Smooth muscle cell (in vitro differentiated cells): ENCODE measurements around the gene GTF2B. TPM values are rescaled to one million over a fixed set of nuclear protein-coding genes. Genes with fewer than 3 reads are reported as not detected.
"Not testable (repeated sequence)": the region's sequence is repeated elsewhere in the genome, so short reads cannot be mapped to it uniquely, and the experiment has no call there.

Source experiments
- DNase-seq: peaks from one replicate; lab custom pipeline; 2025; ENCODE audit not compliant: unreplicated experiment; lab: John Stamatoyannopoulos, UW
- H2AFZ ChIP-seq: fragments of 200-600 bp; sonication (generic); 2 replicates; pipeline ENCODE4 v1.6.0; 2016; ENCODE audit warnings: antibody characterized with exemption, low read depth, mild to moderate bottlenecking
- H3F3A ChIP-seq: fragments of 200-600 bp; sonication (generic); 2 replicates; pipeline ENCODE4 v1.6.0; 2017; ENCODE audit warnings: antibody characterized with exemption, low read depth
- H3K27ac ChIP-seq: fragments of 200-600 bp; sonication (generic); 2 replicates; pipeline ENCODE4 v1.5.1; 2016; ENCODE audit warnings: low read depth, mild to moderate bottlenecking
- H3K27me3 ChIP-seq: fragments of 200-600 bp; sonication (generic); 2 replicates; pipeline ENCODE4 v1.6.1; 2016; ENCODE audit warnings: low read depth, mild to moderate bottlenecking
- H3K36me3 ChIP-seq: fragments of 200-600 bp; sonication (generic); 2 replicates; pipeline ENCODE4 v1.5.1; 2016; ENCODE audit warnings: low read depth
- H3K4me1 ChIP-seq: fragments of 200-600 bp; sonication (generic); 2 replicates; pipeline ENCODE4 v1.5.1; 2016; ENCODE audit warnings: low read depth
- H3K4me2 ChIP-seq: fragments of 200-600 bp; sonication (generic); 2 replicates; pipeline ENCODE4 v1.6.0; 2016; ENCODE audit warnings: mild to moderate bottlenecking
- H3K4me3 ChIP-seq: fragments of 200-600 bp; sonication (generic); 2 replicates; pipeline ENCODE4 v1.5.1; 2016; ENCODE audit warnings: mild to moderate bottlenecking
- H3K79me2 ChIP-seq: fragments of 200-600 bp; sonication (generic); 2 replicates; pipeline ENCODE4 v1.6.0; 2016; ENCODE audit warnings: low read depth, mild to moderate bottlenecking
- H3K9ac ChIP-seq: fragments of 200-600 bp; sonication (generic); 2 replicates; pipeline ENCODE4 v1.6.0; 2016; ENCODE audit warnings: low read depth
- H3K9me3 ChIP-seq: fragments of 200-600 bp; sonication (generic); replicated peaks from 2 replicates; pipeline ENCODE4 v1.5.1; 2016; ENCODE audit warnings: low read depth
- H4K20me1 ChIP-seq: fragments of 200-600 bp; sonication (generic); 2 replicates; pipeline ENCODE4 v1.6.0; 2016; ENCODE audit warnings: low read depth
- WGBS: methylation state at CpG from one replicate; pipeline ENCODE4 v1.1.7; 2016; ENCODE audit warnings: low lambda C conversion rate; 5-methylcytosine and 5-hydroxymethylcytosine counted together
- polyA plus RNA-seq: library from polyadenylated mRNA; unstranded; fragments of >200 nt; fragmentation: Nextera tagmentation; extraction: Ambion mirVana; gene quantifications from 2 replicates; pipeline ENCODE4 v1.2.1, GENCODE V29; 2016
- total RNA-seq: library from RNA; depleted of rRNA; stranded (reverse); fragments of >200 nt; gene quantifications from 2 replicates; pipeline ENCODE4 v1.2.3, GENCODE V29; 2014
- TF ChIP-seq, protein P1 (sequence below): fragments of 200-600 bp; sonication (generic); IDR thresholded peaks from 2 replicates; pipeline ENCODE4 v1.5.1; 2017; ENCODE audit warnings: borderline replicate concordance, mild to moderate bottlenecking, antibody characterized with exemption; ENCODE audit not compliant: insufficient read depth, poor library complexity, severe bottlenecking

GTF2B gene
- total and polyA plus RNA-seq, 2 experiments from 2014 or later: 51.0 to 75.2 TPM

DNA sequence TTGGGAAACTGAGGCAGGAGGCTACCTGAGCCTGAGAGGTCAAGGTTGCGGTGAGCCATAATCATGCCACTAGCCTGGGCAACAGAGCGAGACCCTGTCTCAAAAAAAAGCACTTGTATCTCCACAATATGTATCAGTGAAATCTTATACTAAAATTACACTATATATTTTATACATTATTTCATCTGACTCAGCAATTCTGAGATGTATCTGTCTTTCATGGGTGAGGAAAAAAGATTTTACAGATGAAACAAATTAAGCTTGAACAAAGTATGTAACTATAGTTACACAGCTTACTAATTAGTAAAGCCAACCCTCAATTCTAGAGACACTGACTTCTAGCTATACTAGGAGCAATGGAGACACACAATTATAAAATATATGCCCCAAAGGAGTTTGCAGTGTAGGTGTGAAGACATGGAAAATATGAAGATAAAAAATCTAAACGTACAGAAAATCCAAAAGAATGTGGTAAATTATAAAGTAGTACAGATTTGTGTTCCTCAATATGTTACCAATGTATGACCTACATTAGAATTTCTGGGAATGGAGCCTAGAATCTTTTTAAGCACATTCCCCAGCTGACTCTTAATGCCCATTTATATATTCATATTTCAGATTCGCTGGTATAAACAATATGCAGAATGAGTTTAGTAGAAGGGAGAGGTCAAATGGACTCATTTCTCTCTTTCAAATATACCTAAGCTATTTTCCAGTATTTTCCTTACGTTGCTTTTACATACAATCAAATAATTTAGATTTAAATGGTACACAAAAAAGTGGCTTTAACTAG is 14.6 kb downstream of the GTF2B start:
- H3K79me2 ChIP-seq: peaks cover 61% of the 10 kb centered on the region
- 85% methylated on average over 5 of the region's 5 CpGs for WGBS
- H3K9me3 ChIP-seq: no peaks in the 10 kb centered on the region
- H3K27me3 ChIP-seq: no peaks in the 10 kb centered on the region
- H3F3A ChIP-seq: no peaks in the 10 kb centered on the region
- no peak for DNase-seq
- H3K4me1 ChIP-seq: no peaks in the 10 kb centered on the region
- no peak overlapping the region for H3K4me3 ChIP-seq
- H3K36me3 ChIP-seq: no peaks in the 10 kb centered on the region
- TF ChIP-seq, protein P1, sequence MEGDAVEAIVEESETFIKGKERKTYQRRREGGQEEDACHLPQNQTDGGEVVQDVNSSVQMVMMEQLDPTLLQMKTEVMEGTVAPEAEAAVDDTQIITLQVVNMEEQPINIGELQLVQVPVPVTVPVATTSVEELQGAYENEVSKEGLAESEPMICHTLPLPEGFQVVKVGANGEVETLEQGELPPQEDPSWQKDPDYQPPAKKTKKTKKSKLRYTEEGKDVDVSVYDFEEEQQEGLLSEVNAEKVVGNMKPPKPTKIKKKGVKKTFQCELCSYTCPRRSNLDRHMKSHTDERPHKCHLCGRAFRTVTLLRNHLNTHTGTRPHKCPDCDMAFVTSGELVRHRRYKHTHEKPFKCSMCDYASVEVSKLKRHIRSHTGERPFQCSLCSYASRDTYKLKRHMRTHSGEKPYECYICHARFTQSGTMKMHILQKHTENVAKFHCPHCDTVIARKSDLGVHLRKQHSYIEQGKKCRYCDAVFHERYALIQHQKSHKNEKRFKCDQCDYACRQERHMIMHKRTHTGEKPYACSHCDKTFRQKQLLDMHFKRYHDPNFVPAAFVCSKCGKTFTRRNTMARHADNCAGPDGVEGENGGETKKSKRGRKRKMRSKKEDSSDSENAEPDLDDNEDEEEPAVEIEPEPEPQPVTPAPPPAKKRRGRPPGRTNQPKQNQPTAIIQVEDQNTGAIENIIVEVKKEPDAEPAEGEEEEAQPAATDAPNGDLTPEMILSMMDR: no peak
- H3K27ac ChIP-seq: no peak overlapping the region
- H3K4me2 ChIP-seq: no peak overlapping the region
- no peak overlapping the region for H2AFZ ChIP-seq
- peaks cover 67% of the 10 kb centered on the region for H4K20me1 ChIP-seq
- no peak overlapping the region for H3K9ac ChIP-seq

DNA sequence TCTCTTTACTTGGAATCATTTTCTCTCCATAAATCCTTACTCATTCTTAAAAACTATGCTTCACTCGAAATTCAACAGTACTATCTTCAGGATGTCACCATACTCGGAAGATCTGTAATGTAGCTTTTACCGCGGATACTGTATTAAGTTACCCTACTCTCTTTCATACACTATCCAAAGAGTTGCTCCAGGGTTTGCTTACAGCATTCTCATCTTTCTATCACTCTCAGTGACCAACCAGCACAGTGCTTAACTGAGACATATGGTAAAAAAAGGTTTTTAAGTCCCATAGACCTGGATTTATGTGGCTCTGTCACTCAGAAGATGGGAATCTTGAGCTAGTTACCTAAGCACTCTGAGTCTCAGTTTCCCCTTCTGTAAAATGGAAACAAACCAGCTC is 15.8 kb downstream of the GTF2B start:
- no peaks in the 10 kb centered on the region for H3K36me3 ChIP-seq
- H3K79me2 ChIP-seq: peaks cover 70% of the 10 kb centered on the region
- TF ChIP-seq, protein P1: no peak
- H2AFZ ChIP-seq: no peak overlapping the region
- no peak overlapping the region for H3K4me2 ChIP-seq
- no peak for DNase-seq
- no peak overlapping the region for H3K9ac ChIP-seq
- no peaks in the 10 kb centered on the region for H3K9me3 ChIP-seq
- no peaks in the 10 kb centered on the region for H3K27me3 ChIP-seq
- no peaks in the 10 kb centered on the region for H3K4me1 ChIP-seq
- no peaks in the 10 kb centered on the region for H3F3A ChIP-seq
- no peak overlapping the region for H3K4me3 ChIP-seq
- H4K20me1 ChIP-seq: peaks cover 55% of the 10 kb centered on the region
- 91% methylated on average over 4 of the region's 4 CpGs for WGBS
- no peak overlapping the region for H3K27ac ChIP-seq

DNA sequence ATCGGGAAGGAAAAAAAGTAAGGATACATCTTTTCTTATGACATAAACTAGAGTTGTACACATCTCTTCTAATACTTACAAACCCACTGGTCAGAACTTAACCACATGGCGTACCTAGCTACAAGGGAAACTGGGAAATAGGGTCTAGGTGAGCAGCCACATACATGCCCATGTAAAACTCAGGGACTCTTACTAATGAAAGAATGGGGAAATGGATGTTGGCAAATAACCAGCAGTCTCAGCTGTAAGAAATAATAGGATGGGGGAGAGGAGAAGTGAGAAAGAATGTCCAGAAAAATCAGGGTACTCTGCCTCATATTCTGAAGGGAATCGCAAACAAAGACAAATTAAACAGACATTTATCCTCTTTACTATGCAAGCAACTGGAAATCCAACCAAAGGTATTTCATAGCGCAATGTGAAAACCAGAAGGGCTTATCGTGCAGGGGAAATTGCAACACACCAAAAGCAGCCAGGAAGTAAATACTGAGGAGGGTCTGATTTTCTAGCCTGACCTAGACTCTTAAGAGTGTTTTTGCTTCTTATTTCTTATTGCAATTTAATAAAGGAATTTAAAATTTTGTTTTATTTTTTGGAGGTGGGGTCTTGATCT is 17.5 kb downstream of the GTF2B start:
- 57% methylated on average over 5 of the region's 5 CpGs for WGBS
- H3K27ac ChIP-seq: peak overlapping the region; percentile 65
- H3K4me1 ChIP-seq: no peaks in the 10 kb centered on the region
- no peak overlapping the region for H3K9ac ChIP-seq
- no peak for DNase-seq
- peak overlapping the region; percentile 47 for H3K4me2 ChIP-seq
- TF ChIP-seq, protein P1: no peak
- H3K9me3 ChIP-seq: no peaks in the 10 kb centered on the region
- H4K20me1 ChIP-seq: peaks cover 52% of the 10 kb centered on the region
- no peaks in the 10 kb centered on the region for H3K36me3 ChIP-seq
- no peak overlapping the region for H3K4me3 ChIP-seq
- peaks cover 78% of the 10 kb centered on the region for H3K79me2 ChIP-seq
- peaks cover 6% of the 10 kb centered on the region for H3F3A ChIP-seq
- H3K27me3 ChIP-seq: no peaks in the 10 kb centered on the region
- no peak overlapping the region for H2AFZ ChIP-seq

DNA sequence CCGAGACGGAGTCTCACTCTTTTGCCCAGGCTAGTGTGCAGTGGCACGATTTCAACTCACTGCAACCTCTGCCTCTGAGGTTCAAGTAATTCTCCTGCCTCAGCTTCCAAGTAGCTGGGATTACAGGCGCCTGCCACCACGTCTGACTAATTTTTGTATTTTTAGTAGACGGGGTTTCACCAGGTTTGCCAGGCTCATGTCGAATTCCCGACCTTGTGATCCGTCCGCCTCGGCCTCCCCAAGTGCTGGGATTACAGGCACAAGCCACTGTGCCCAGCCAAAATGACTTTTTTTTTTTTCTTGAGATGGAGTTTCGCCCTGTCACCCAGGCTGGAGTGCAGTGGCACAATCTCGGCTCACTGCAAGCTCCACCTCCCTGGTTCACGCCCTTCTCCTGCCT is 21.7 kb downstream of the GTF2B start:
- H3K27me3 ChIP-seq, H3K36me3 ChIP-seq, H3K4me2 ChIP-seq, H3K4me3 ChIP-seq, H3K9me3 ChIP-seq, H3K9ac ChIP-seq, DNase-seq, H3K4me1 ChIP-seq, H2AFZ ChIP-seq: not testable (repeated sequence)
- Histone ChIP-seq H4K20me1 (peaks cover 30% of the 10 kb centered on the region), H3F3A (peaks cover 19% of the 10 kb centered on the region), H3K27ac (peak overlapping the region; percentile 95), H3K79me2 (peaks cover 80% of the 10 kb centered on the region)
- 99% methylated on average over 14 of the region's 14 CpGs for WGBS
